ENCODE data around the gene RALGPS1.

The RALGPS1 gene

DNA sequence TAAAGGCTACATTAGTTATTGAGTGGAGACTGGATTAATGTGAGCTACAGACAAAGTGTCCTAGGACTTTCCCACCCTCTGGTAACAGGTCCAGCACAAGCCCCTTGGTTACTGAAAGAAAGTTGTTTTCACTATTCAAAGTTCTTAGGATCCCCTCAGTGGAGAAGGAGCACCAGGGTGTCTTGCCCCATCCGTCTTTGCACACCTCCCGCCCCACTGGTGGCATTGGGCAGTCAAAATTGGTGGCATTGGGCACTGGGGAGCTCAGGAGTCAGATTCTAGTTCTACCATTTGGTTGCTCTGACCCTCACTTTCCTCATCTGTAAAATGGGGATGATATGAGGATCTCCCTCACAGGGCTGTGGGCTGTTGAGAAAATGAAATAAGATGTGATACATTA, 210.2 kb downstream of the RALGPS1 start:
- DNase-seq: no peak

DNA sequence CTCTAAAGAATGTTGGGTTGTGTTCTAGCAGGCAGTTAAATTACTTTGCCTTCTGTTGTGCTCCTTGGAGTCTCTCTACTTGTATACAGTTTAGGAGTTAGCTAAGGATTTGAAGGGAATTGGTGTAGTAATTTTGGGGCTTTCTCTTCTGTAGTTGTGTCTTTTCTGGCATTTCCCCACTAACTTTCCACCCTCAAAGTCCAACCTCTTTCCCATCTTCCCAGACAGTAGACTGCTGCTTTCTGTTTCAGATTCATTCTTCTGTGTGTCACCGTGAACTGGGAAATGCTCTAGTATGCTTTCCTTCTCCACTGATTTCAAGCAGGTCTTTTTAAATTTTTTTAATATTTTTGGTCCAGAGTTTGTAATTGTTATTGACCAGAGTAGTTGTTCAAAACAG, 212.4 kb downstream of the RALGPS1 start:
- DNase-seq: no peak

DNA sequence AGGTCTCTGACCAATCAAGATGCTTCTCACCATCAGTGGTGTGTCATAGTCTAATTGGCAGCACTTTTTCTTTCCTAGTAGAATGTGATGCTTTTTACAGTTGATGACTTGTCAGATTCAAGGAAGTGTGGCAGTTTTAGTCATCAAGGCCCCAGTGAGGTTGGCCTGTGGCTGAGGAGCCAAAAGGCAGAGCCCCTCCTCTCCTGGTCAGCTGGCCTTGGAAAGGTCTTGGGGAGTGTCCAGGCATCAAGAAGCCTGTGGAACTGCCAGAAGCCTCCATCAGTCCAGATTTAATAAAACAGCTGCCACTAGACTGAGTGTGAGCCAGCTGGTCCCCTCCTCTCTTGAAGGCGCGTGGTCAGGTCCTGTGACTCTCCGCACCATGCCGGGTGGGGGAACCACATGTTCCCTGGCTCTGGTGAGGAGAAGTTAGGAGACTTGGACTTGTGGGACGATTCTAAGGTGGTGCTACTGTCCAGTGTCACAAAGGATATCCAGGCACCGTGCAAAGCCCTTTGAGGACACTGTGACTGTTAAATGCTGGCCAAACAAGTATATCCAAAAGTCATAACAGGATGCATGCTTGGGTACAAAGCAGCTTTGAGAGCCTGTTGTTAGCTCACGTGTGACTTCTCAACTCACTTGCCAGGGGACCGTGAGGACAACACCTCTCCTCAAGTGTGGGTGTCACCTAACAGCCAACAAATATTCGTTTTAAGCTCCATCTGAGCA, 213.9 kb downstream of the RALGPS1 start:
- DNase-seq: peak; percentile 75

DNA sequence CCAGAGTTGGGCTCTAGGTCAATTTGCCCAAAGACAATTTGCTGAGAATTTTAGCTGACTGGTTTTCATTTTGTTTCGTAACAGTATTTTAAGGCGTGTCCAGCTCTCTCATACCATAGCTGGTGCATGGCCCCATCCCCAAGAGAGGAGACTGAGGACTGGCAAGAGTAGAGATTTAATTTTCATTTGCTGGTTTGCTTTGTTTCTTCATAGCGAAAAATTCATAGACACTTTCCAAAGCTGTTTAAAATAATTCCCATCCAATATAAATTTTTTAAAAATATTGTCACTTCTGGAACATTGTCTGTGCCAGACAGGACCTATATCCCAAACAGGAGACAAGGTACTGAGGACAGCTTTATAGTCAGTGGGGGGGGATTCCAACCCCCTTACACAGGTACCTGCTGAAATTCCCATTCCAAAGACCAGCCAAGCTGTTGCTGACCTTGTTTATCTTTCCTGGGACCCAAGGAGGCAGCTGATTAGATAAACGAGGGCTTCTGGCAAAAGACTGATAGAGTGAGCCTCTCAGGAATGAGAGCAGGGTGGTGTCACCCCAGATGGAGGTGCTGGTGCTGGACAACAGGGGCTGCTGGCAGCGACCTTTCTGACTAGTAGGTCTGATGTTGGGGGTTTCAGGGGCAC, 214.6 kb downstream of the RALGPS1 start:
- DNase-seq: no peak

DNA sequence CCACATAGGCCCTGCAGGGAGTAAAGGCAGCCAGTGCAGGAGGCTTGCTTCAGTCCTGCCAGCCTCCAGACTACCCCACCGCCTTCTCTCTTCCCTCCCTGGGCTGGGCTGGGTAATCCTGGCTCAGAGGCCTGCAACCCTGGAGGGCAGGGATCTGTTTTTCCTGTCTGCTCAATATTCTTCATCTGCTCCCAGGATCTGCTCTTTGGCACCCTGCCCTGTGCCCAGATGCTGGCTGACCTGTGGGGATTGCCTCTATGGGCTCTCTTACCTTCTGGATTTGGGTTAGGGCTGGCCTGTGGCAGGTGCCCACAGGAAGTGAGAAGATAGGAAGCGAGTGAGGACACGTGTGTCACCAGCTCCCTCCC, 215.1 kb downstream of the RALGPS1 start:
- no peak for DNase-seq

DNA sequence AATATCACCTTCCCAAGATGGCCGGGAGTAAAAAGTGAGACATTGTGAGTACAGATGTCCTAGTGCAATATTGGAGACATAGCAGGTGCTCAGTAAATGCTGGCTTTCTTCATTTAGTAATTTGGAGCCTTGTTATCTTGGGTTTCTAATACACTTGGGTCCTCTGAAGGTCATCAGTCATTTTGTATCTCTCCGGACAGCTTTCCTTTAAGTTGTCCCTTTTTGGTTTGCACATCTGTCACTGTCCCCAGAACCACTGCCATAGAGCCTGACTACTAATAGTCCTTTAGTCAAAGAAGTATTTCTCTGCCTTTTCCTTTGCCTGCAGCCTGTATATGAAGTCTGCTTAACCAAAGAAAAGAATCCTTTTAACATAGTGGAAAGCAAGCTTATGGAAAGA, 215.7 kb downstream of the RALGPS1 start:
- DNase-seq: no peak

DNA sequence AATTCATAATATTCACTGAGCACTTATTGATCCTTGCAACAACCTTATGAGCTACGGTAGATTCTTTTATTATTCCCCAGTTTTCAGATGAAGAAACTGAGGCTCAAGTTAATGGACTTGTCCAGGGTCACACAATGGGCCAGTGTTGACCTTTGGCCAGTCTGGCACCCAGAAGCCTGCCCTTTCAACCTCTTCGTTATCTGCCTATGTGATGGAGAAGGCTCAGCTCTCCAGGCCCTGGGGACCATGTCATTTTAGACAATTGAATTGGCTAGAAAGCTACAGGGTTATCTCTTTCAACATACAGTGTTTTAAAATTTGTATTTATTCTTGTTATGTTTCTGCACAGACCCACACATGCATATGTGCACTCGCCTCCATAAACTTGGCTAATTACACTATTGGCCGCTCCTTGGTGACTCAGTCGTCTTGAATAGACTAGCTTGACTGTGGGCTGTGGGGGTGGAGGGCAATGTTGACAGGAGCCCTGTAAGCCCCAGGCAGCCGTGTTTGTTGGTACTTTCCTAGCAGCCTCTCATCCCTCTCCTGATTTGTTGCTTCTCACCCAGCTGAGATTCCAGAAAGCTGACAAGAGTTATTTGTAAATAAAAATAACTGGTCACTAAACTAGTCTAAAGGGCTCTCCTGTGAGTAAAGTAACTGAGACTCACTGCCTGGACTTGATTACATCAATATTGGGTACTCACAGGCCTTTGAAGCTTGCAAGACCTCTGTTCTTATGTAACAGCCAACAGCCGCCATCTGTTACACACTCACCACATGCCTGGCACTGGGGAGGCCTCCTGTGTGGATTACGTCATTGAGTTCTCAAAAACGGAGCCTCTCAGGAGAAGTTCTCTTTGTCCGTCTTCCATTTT, 216.3 kb downstream of the RALGPS1 start:
- peak; percentile 81 for DNase-seq

DNA sequence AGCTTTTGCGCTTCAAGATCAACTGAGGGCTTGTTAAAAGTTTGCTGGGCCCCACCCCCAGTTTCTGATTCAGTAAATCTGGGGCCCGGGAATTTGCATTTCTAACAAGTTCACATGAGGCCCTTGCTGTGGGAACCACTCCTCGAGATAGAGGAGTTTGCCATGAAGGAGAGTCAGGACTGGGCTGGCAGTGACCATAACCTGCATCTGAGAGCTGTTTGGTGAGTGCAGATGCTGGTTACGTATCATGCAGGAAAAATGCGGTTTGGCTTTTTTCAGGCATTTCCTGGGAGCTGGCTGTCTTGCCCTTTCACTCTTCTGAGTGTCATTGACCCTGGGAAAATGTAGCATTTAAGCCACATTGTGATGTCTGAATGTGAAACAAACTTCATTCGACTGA, 217.3 kb downstream of the RALGPS1 start:
- peak; percentile 24 for DNase-seq

DNA sequence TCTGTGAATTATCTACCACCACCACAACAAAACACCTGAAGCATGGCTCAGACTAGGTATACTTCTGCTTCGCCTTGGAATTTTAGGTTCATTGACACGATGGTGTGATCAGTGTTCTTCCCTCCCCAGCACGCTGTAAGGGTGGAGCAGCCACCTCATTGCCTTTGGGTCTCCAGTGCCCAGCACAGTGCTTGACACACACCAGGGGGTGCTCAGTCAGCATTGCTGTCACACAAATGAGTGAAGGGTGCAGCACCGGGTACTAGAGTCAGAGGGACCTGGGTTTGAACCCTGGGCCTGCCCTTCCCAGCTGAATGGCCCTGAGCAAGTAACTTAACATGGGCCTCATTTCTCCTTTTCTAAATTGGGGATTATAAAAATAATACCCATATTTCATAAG, 217.8 kb downstream of the RALGPS1 start:
- peak; percentile 13 for DNase-seq

DNA sequence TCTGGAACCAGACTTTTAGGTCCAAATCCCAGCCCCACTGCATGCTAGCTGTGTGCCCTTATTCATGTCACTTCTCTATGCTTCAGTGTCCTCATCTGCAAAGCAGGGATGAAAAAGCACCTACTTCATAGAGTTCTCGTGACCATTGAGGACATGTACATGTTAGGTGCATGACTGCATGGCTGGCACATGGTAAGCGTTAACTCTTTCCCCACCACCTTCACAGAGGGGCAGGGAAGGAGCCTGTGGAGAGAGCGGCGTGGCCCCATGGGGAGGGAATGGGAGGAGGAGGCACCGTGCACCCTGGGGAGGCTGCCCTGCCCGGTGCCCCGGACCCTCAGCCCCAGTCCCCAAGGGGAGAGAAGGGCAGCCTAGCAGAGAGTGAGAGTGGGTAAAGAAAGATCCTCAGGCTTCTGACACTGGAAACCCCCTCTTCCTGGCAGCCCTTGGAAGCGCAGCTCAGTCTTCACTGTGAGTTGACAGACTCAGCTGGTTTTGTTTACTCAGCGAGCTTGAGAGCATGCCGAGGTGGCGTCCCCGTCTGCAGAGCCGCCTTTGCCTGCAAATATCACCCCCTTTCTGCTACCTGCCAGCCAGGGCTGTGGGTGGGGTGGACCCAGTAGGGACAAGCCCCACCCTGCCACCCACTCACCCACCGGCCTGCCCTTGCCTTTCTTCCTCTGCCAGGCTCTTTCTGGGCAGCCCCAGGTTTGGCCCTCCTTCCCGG, 218.5 kb downstream of the RALGPS1 start:
- peak; percentile 57 for DNase-seq

DNA sequence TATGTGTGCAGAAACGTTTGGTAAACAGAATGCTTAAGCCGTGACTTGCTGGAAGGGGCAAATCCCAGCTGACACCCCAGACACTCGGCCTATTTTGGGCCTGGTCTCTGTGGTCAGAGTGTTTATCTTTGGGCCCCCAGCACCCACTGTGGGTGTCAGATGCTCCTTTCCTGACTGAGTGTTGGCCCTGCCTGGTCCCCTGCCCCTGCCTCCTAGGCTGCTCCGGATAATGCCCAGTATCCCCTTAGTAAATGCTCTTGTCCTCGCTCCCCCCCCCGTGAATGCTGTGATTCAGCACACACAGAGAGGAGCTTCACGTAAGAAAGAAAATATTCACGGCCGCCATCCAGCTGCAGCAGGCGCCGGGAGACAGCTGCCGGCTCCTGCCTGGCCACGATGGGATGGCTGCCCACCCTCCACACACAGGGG, 219.2 kb downstream of the RALGPS1 start:
- peak; percentile 87 for DNase-seq

DNA sequence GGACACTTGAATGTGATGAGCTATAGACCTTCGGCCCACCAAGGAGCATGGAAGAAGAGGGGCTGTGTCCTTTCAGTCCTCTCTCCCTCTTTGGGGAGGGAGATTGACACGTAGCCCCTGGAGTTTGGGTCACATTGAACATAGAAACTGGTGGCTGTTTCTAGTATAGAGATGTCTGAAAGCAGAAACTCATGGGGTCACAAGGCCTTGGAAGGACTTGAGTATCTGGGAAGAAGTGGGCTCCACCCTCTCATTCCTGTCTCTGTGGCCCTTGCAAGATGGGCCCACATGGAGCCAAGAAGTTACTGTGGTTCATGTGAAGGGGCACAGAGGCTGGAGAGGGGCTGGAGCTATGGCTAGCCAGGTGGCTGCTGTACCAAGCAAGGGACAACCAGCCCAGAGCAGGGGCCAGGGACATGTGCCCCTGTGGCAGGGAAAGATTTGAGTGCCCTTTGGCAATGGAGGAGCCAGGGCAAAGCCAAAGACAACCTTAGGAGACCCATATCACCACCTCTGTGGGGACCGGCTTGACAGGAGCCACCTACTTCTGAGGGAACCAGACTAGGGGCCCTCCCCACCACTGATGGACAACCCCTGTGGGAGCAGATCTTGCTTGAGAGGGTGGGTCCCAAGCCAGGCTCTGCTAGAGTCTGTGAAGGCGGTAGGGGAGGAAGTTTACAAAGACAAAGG, 220.6 kb downstream of the RALGPS1 start:
- DNase-seq: peak; percentile 12

DNA sequence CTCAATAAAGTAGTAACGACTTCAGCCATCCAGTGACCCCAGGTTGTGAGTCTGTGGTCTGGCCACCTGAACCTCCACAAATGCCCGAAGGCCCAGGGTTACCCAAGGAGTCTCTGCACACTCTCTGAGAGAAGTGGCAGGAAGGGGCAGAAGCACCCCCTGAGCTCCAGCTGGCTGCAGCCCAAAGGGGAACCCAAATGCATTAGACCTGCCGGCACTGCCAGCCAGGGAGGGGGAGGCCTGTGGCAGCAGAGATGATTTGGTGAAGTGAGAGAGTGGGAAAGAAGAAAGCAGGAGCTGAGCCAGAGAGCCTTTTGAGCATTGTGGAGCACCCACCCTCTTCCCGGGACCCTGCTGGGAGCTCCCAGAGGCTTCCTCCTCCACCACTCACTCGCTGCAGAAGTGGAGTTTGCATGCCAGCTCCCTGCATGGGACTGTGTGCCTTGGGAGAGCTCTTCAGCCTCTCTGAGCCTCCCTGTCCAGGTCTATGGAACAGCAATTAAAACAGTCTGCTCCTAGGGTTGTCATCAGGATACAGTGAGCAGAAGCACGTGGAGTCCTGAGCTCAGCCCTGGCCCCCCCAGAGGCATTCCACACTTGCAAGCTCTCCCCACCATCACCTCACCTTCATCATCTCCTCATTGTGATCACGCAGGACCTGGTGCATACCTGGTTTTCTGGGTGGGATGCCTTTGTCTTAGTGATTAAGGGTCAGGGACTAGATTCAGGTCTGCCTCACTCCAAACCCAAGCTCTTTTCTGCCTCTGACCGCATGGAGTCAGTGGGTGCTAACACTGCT, 221.7 kb downstream of the RALGPS1 start:
- peak; percentile 17 for DNase-seq

DNA sequence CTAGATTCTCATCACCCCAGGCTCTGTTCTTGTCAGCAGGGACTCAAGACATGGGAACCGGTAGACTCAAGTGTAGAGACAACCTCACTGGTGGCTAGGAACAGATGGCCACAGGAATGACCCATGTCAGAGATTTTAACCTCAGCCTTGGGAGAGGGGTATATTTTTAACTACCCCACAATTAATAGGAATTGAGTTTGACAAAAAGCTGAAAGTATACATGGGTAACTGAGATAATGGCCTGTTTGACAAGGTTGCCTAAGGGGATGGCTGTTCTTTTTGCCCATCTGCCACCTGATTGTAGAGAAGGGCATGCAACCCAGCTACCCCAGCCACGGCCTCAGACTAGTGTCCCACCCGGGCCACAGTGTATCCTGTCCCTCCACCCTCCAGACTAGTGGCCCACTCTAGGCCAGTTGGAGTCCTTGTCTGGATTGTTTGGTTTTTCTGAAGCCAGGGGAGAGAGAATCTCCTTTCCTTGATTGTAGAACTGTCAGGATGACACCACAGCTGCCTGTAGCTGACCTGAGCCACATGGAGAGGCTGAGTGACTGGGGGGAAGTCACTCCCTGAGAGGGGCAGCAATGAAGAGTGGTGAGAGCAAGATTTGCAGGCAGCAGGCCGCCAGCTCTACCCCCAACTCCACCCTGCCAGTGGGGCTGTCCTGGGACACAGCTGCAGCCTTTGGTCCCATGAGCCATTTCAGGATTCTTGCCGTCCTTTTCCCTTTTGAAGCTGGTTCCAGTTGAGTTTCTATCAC, 222.5 kb downstream of the RALGPS1 start:
- peak; percentile 15 for DNase-seq

DNA sequence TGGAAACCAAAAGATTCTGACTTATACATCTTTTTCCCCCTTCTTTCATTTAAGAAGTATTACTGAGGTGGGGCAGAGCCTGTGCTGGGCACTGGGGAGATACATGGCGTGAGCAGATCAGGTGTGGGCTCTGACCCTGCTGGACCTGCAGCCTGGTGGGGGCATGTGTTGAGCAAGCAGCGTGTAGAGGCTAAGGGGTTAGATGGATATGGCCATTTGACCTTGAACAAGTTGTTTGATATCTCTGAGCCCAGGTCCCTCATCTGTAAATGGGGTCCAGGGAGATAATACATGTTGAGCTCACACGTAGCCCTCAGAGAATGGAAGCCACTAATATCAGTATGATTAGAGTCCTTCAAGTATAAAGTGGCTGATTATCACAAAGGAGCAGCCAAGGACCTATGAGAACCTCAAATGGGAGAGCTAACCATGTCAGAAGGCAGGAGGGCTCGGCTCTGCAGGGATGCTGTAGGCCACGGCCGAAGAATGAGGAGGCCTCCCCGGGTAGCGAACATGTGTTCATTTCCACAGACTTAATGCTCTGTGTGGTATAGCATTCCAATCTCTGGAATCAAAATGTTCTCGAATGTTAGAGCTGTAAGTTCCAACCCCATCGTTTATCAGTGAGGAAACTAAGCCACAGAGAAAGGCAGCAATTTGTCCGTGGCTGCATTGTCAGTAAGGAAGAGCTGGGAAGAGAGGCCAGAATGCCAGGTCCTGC, 223.2 kb downstream of the RALGPS1 start:
- peak; percentile 23 for DNase-seq

DNA sequence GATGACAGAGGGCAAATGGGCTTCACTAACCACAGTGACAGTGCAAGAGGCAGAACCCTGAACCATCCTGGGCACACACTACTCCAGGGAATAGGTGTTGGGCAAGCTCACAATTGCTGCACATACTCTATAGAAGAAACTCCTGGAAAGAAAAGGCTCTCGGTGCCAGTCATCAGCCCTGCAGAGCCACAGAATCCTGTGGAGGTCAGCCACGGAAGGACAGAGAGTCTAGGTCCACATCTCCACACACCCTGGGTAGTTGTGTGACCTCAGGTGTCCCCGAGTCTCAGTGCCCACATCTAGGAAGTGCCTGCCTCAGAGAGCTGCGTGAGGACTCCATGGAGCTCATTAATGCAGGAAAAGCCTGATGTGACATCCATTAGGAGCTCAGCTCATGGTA, 223.9 kb downstream of the RALGPS1 start:
- no peak for DNase-seq

DNA sequence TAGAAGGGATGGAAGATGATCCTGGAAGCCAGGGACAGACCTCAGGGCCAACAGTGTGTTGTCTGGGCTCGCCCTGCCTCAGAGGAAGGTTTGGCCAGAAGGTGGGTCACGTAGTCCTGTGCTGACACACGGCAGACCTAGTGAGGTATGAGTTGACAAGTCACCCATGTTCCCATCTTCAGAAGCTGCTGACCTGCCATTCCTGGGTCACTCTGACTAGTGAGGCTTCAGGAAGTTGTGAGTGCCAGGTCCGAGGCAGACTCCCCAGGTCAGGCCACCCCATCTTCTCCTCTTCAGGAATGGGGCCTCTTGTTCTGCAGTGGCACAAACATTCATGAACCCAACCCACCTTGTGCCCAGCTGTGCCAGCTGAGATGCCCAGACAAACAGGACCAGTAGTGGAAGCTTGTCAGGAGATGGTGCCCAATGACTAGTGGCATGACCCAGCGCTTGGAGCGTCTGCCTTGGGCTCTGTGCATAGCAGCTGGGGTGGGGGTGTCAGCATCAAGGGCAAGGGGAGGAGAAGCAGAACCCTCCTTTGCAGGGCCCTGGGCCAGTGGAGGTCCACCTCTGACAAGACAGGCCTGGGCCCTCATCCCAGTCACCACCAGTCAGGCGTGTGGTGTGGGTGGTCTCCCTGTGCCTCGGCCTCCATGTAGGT, 224.6 kb downstream of the RALGPS1 start:
- peak; percentile 25 for DNase-seq

DNA sequence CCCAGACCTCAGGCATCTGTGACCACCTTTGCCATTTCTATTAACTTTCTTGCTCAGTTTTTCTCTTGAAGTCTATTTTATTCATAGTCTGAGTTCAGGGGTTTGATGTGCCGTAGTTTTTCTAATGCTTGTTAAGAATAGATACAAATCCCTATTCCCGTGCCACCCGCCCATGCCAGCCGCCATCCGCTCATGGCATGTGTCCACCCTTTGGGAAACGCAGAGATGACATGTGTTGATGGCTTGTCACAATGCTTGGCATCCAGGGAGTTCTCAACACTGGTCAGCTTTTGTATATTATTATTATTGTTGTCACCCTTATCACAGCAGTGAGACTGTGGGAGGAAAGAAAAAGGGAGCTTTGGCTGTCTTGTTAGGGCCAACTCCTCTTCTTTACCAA, 225.2 kb downstream of the RALGPS1 start:
- no peak for DNase-seq

DNA sequence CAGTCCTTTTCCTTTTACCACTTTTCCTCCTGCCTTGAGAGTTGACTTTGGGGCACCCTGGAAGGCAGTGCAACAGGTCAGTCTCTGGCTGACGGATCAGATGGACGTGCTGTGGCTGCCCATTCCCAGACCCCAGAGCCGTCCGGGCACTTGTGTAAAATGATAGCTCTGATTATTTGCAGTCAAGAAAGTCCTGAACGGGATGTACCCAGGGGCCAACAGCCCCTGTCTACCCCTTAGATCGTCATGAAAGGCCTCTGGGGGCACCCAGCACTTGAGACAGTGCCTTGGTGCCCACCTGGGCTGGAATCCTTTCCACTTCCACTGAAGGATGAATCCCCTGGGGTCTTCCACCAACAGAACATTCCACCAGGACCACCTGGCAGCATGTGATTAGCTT, 225.6 kb downstream of the RALGPS1 start:
- DNase-seq: peak; percentile 18

Data from femur (tissue), 1 donor.